ENCODE measurements around the gene RNU5D-1.
"Not testable (repeated sequence)": the region's sequence is repeated elsewhere in the genome, so short reads cannot be mapped to it uniquely, and the experiment has no call there.

The RNU5D-1 gene

GRCh38 chr1:44699375-44699774 lies 31.6 kb downstream of the RNU5D-1 start:
- DNase-seq (ENCODE audit: low spot score), result not testable (repeated sequence)

GRCh38 chr1:44698138-44698537 lies 32.8 kb downstream of the RNU5D-1 start:
- no peak for DNase-seq (ENCODE audit: low spot score)

GRCh38 chr1:44696789-44697345 lies 34.1 kb downstream of the RNU5D-1 start:
- no peak for DNase-seq (ENCODE audit: low spot score)

DNA sequence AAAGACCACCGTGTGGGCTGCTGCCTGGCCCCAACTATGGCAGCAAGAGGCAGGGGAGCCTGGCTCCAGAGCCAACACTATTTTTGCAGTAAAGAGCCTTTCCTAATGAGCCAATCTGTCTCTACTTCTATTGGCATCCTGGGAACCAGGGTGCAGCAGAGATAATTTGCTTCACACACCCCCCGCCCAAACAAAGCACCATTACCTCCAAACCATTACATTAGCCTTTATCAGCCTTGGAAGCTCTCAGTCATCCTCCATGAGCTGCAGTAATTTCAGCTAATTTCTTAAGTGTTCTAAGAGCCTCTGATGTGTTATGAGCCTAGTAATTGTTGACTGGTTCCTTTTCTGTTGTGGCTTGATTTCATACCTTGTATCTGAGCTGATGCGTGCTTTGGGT lies 34.9 kb downstream of the RNU5D-1 start:
- no peak for DNase-seq (ENCODE audit: low spot score)

DNA sequence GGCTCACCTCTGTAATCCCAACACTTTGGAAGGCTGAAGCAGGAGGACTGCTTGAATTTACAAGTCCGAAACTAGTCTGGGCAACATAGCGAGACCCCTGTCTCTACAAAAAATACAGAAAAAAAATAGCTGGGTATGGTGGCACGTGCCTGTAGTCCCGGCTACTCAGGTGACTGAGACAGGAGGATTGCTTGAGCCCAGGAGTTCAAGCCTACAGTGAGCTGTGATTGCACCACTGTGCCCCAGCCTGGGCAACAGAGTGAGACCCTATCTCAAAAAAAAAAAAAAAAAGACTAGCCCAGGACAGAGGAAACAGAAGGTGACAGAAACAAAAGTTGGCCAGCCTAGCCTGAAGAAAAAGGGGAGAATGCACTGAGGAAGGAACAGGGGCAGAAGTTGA lies 35.3 kb downstream of the RNU5D-1 start:
- DNase-seq (ENCODE audit: low spot score), result no peak

DNA sequence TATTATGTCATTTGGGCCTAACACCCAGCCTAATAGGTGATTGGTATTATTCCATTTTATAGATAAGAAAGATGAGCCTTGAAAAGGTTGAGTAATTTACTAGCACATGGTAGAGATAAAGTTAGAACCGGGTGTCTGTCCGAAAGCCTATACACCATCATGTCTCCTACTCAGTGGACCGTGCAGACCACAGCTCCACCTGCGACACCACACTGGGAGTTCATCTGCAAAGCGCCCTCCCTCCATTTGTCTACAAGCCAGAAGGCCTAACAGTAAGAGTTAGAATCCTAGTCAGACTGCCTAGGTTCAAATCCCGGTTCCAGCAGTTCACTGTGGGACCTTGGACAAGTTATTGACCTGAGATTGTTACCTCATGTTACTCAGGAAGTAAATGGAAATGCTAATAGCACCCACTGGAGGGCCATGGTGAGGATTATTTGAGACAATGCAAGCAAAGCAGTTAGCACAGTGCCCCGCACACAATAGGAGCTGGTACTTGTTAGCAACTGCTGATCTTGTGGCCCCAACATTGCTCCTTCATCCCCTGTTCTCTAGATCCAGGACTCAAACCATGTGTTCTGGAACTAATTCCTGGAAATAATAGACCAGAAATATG lies 36.0 kb downstream of the RNU5D-1 start:
- DNase-seq (ENCODE audit: low spot score), result no peak

- DNase-seq (ENCODE audit: low spot score), result no peak
These were observed 37.1 kb downstream of the RNU5D-1 start for GRCh38 chr1:44693900-44694299.

DNA sequence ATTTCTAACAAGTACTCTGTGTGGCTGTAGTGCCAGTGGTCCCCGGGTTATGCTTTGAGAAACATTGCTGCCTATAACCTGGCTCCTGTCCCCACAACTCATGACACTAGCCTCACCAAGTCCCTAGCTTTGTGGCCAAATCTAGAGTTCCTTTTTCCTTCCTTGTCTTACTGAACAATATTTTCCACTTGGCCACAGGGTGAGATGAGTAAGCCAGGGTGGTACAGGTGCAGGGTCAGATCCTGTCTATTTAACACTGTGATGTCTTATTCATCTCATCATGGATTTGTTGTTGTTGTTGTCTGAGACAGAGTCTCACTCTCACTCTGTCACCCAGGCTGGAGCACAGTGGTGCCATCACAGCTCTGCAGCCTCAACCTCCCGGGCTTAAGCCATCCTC lies 37.8 kb downstream of the RNU5D-1 start:
- no peak for DNase-seq (ENCODE audit: low spot score)

- no peak for DNase-seq (ENCODE audit: low spot score)
These were observed 41.6 kb downstream of the RNU5D-1 start for GRCh38 chr1:44689447-44689765.

GRCh38 chr1:44688760-44689446 lies 42.1 kb downstream of the RNU5D-1 start:
- DNase-seq (ENCODE audit: low spot score), result peak; percentile 57

GRCh38 chr1:44685881-44686280 lies 45.1 kb downstream of the RNU5D-1 start:
- no peak for DNase-seq (ENCODE audit: low spot score)

DNA sequence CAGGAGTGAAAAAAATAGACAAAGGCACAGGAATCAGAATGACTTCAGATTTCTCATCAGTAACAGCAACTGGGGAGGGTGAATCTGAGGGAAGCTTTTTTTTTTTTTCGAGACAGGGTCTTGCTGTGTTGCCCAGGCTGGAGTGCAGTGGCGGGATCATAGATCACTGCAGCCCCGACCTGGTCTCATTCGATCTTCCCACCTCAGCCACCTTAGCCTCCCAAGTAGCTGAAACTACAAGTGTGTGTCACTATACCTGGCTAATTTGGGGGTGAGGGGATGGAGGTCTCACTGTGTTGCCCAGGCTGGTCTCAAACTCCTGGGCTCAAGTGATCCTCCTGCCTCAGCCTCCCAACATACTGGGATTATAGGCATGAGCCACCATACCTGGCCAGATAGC lies 45.8 kb downstream of the RNU5D-1 start:
- no peak for DNase-seq (ENCODE audit: low spot score)

- DNase-seq (ENCODE audit: low spot score), result no peak
These were observed 46.4 kb downstream of the RNU5D-1 start for GRCh38 chr1:44684525-44684924.

DNA sequence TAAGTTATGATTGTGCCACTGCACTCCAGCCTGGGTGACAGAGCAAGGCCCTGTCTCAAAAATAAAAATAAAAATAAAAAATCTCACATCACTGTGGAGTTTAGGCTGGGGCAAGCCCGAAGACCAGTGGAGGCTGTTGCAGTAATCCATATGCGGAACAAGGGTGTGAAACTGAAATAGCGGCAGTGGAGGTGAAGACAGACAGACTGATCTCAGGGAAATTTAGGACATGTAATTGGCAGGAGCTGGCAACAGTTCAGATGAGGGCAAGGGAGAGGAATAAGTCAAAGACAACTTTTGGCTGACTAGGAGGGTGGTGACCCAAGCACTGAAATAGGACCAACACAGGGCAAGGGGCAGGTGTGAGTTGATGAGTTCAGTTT lies 48.1 kb downstream of the RNU5D-1 start:
- no peak for DNase-seq (ENCODE audit: low spot score)

DNA sequence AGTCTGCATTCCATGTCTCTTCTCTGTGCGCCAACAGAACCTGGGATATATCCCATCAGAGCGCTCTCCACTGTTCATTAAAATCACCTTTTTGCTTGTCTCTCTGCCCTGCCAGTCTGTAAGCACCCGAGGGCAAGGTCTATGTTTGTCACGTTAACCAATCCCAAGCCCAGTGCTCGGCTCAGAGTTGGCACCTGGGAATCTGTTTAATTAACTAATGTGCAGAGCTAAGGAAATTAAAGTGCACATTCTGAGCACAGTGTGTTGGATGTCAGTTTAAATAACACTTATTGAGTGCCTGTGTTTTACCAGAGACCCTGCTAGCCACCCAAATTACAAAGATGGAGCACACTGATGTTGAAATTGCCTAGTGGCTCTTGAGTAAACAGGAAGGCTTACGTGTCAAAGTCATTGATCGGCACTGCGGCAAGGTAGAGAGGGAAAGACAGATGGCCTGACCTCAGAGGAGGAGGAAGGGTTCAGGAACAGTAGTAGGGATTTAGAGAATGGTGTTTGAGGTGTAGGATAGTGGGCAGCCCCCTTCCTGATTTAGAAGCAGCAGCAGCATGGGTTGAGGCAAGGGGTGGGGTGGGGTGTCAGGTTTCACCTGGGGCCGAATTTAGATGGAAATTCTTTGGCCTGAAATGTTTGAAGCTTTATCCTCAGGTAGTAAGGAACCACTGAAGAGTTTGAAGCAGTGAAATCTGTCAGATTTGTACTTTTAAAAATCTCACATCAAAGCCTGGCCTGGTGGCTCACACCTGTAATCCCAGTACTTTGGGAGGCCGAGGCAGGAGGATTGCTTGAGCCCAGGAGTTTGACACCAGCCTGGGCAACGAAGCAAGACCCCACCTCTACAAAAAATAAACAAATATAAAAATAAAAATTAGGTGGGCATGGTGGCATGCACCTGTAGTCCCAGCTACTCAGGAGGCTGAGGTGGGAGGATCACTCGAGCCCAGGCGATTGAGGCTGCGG lies 48.8 kb downstream of the RNU5D-1 start:
- no peak for DNase-seq (ENCODE audit: low spot score)
